Dedifferentiated amniotic fluid mesenchymal stem cell (primary cell): Measurements from ENCODE around the gene OTUD6A.
"Not testable (repeated sequence)": the region's sequence is repeated elsewhere in the genome, so short reads cannot be mapped to it uniquely, and the experiment has no call there.

Source experiments
- DNase-seq: peaks from one replicate; pipeline ENCODE4 v3.0.0-alpha.2; 2016; ENCODE audit errors: extremely low spot score

OTUD6A gene

GRCh38 chrX:70046978-70047377 lies 15.3 kb upstream of the OTUD6A start:
- no peak for DNase-seq

GRCh38 chrX:70049406-70049805 lies 12.9 kb upstream of the OTUD6A start:
- DNase-seq, result no peak

GRCh38 chrX:70049925-70050324 lies 12.3 kb upstream of the OTUD6A start, which contains the start of gene AWAT2:
Gene AWAT2, minus strand, starts transcription at chrX:70049938. Its CDS starts 6 bp downstream, at chrX:70049932.
- no peak for DNase-seq

GRCh38 chrX:70052895-70053615 lies 9.2 kb upstream of the OTUD6A start:
- no peak for DNase-seq

GRCh38 chrX:70054391-70054790 lies 7.9 kb upstream of the OTUD6A start:
- no peak for DNase-seq

GRCh38 chrX:70062961-70063550 lies 799 bp downstream of the OTUD6A start:
- DNase-seq, result no peak

GRCh38 chrX:70066646-70067045 lies 4.4 kb downstream of the OTUD6A start:
- no peak for DNase-seq

- no peak for DNase-seq
Measured at GRCh38 chrX:70079297-70079696, 17.0 kb downstream of the OTUD6A start.

- DNase-seq, result no peak
Measured at GRCh38 chrX:70079870-70080269, 17.6 kb downstream of the OTUD6A start.

GRCh38 chrX:70082723-70083122 lies 20.5 kb downstream of the OTUD6A start:
- no peak for DNase-seq

GRCh38 chrX:70084592-70085240 lies 22.5 kb downstream of the OTUD6A start:
- DNase-seq, result no peak

- no peak for DNase-seq
Measured at GRCh38 chrX:70087857-70088630, 25.8 kb downstream of the OTUD6A start.

- DNase-seq, result no peak
Measured at GRCh38 chrX:70088751-70089150, 26.5 kb downstream of the OTUD6A start.

GRCh38 chrX:70089604-70090297 lies 27.5 kb downstream of the OTUD6A start:
- no peak for DNase-seq

- DNase-seq, result no peak
Measured at GRCh38 chrX:70092247-70092646, 30.0 kb downstream of the OTUD6A start.

GRCh38 chrX:70096052-70096451 lies 33.8 kb downstream of the OTUD6A start:
- no peak for DNase-seq

- no peak for DNase-seq
Measured at GRCh38 chrX:70105229-70105628, 43.0 kb downstream of the OTUD6A start.

GRCh38 chrX:70111436-70112026 lies 49.3 kb downstream of the OTUD6A start:
- not testable (repeated sequence) for DNase-seq
